HepG2 (cell line): ENCODE measurements around the gene ZNF74. TPM values are rescaled to one million over a fixed set of nuclear protein-coding genes. Genes with fewer than 3 reads are reported as not detected.

ENCODE experiments used
- CHD4 ChIP-seq: fragments of 200-600 bp; sonication (generic); IDR thresholded peaks from 2 replicates; pipeline ENCODE4 v1.7.0; 2017; ENCODE audit warnings: mild to moderate bottlenecking, low read length, borderline replicate concordance
- HIVEP1 ChIP-seq: sonication (generic); formaldehyde crosslinking; IDR thresholded peaks from 2 replicates; pipeline ENCODE4 v1.4.0; 2020; ENCODE audit warnings: mild to moderate bottlenecking, missing genetic modification reagents
- HOXD1 ChIP-seq: sonication (generic); formaldehyde crosslinking; IDR thresholded peaks from 2 replicates; pipeline ENCODE4 v1.5.0; 2020; ENCODE audit warnings: missing genetic modification reagents
- KDM3A ChIP-seq: IDR thresholded peaks from 2 replicates; pipeline ENCODE4 v1.6.1; 2018; ENCODE audit warnings: low read depth, missing compliant biosample characterization
- KLF16 ChIP-seq, 2 experiments: sonication (generic) in 1 of 2; formaldehyde crosslinking in 1 of 2; IDR thresholded peaks; 2 replicates each; pipeline versions ENCODE4 v1.6.1 to v1.8.0; 2016 to 2023; ENCODE audit warnings: missing genetic modification reagents in 2 of 2, missing compliant biosample characterization in 1 of 2
- MAFK ChIP-seq, 2 experiments: IDR thresholded peaks in 1 of 2; conservative IDR thresholded peaks in 1 of 2; 2 replicates each; pipeline ENCODE4 v1.6.1; 2011; ENCODE audit warnings: improper control_type of control experiment in 2 of 2, low read length in 2 of 2
- MAZ ChIP-seq, 2 experiments: sonication (generic) in 1 of 2; formaldehyde crosslinking in 1 of 2; IDR thresholded peaks; 2 replicates each; pipeline versions ENCODE4 v1.5.0 to v1.6.1; 2012 to 2020; ENCODE audit warnings: low read depth in 2 of 2, mild to moderate bottlenecking in 2 of 2, borderline replicate concordance in 1 of 2, improper control_type of control experiment in 1 of 2, low read length in 1 of 2, missing genetic modification reagents in 1 of 2, moderate library complexity in 1 of 2
- MLX ChIP-seq: IDR thresholded peaks from 2 replicates; pipeline ENCODE4 v1.6.1; 2016
- NFE2L2 ChIP-seq: fragments of 150-350 bp; IDR thresholded peaks from 2 replicates; pipeline ENCODE4 v1.6.1; 2014; ENCODE audit warnings: low read length
- NFIC ChIP-seq: IDR thresholded peaks from 2 replicates; pipeline ENCODE4 v1.6.1; 2012; ENCODE audit warnings: mild to moderate bottlenecking, low read length, inconsistent platforms
- PHF8 ChIP-seq: sonication (generic); formaldehyde crosslinking; IDR thresholded peaks from 2 replicates; pipeline ENCODE4 v1.5.0; 2020; ENCODE audit warnings: missing genetic modification reagents
- YEATS2 ChIP-seq: sonication (generic); formaldehyde crosslinking; IDR thresholded peaks from 2 replicates; pipeline ENCODE4 v1.4.0; 2020; ENCODE audit warnings: missing genetic modification reagents, borderline replicate concordance
- ZFP41 ChIP-seq: sonication (generic); formaldehyde crosslinking; IDR thresholded peaks from 2 replicates; pipeline ENCODE4 v1.4.0; 2020; ENCODE audit warnings: mild to moderate bottlenecking, missing genetic modification reagents, borderline replicate concordance
- ZNF138 ChIP-seq: sonication (generic); formaldehyde crosslinking; IDR thresholded peaks from 2 replicates; pipeline ENCODE4 v1.5.0; 2020; ENCODE audit warnings: mild to moderate bottlenecking, low read depth, missing genetic modification reagents
- ZNF251 ChIP-seq: sonication (generic); formaldehyde crosslinking; IDR thresholded peaks from 2 replicates; pipeline ENCODE4 v1.9.0; 2021; ENCODE audit warnings: mild to moderate bottlenecking, missing genetic modification reagents
- ZNF3 ChIP-seq: IDR thresholded peaks from 2 replicates; pipeline ENCODE4 v1.7.0; 2017; ENCODE audit warnings: inconsistent platforms
- ZNF549 ChIP-seq: sonication (generic); formaldehyde crosslinking; IDR thresholded peaks from 2 replicates; pipeline ENCODE4 v1.5.0; 2020; ENCODE audit warnings: missing genetic modification reagents
- polyA plus RNA-seq, 8 experiments: library from polyadenylated mRNA; depleted of rRNA in 3 of 8; stranded (reverse) in 7 of 8; unstranded in 1 of 8; fragments of >200 nt; fragmentation: Illumina TruSeq in 4 of 8; extraction: Trizol in 4 of 8; gene quantifications; 2 replicates each; pipeline versions ENCODE4 v1.2.1 to v1.2.3, GENCODE V29; 2011 to 2016; ENCODE audit warnings: low read depth in 4 of 8, missing spikeins in 1 of 8, mixed read lengths in 1 of 8; ENCODE audit not compliant: insufficient read depth in 1 of 8
- total RNA-seq, 5 experiments: library from RNA; depleted of rRNA; stranded (reverse); fragments of >200 nt; fragmentation: Illumina TruSeq; extraction: Trizol; gene quantifications; 2 replicates each; pipeline ENCODE4 v1.2.3, GENCODE V29; 2016; ENCODE audit warnings: low read depth in 1 of 5
- TF ChIP-seq, protein P1 (sequence below): sonication (generic); formaldehyde crosslinking; IDR thresholded peaks from 2 replicates; pipeline ENCODE4 v1.4.0; 2020; ENCODE audit warnings: missing genetic modification reagents
- TF ChIP-seq, protein P2 (sequence below): sonication (generic); IDR thresholded peaks from 2 replicates; pipeline ENCODE4 v1.6.1; 2016; ENCODE audit warnings: low read depth, borderline replicate concordance
- TF ChIP-seq, protein P3 (sequence below): sonication (generic); formaldehyde crosslinking; IDR thresholded peaks from 2 replicates; pipeline ENCODE4 v1.4.0; 2020; ENCODE audit warnings: missing genetic modification reagents
- TF ChIP-seq, protein P4 (sequence below): sonication (generic); formaldehyde crosslinking; IDR thresholded peaks from 2 replicates; pipeline ENCODE4 v1.5.0; 2020; ENCODE audit warnings: missing genetic modification reagents

Gene ZNF74
- total and polyA plus RNA-seq, 2 of the 13 experiments (the other 11 are each of a cell fraction or from before 2014, with no cell fraction given) = 6.3 to 9.1 TPM

DNA sequence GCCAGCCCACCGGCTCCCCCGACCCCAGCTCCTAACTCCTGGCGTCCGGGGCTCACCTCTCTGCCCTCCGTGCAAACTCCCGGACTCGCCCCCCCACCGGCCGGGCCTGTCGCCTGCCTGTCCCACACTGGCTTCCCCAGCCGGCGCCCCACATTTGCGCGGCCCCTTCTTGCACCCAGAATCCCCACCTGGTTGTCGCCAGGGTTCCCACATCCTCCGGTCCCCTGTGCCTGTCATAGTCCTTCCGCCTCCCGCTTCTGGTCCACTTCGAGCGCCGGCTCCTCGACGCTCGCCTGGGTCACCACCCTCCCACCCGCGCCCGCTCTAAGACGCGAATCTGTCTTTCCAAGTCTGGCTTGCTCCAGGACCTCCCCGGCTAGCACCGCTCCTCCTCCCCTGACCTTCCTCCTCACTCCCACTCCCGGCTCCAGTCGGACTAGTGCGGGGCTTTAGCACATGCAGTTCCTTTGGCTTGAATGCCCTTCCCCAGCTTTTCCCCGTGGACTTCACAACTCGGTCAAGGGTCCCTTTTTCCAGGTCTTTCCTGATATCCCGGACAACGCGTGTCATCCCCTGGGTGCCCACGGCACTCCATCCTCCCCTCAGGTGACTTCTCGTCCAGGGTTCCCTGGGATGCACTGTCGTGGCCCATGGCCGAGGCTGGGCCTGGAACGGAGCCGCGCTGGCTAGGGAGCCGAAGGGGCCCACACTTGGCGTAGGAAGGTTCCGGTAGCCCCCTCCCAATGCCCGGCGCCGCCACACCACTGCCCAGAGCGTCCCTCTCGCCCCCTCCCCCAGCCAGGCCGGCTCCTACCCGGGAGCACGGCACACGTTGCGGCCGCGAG is 43.0 kb downstream of the ZNF74 start (continued):
- TF ChIP-seq NFIC = no peak
- TF ChIP-seq NFE2L2 = no peak
- TF ChIP-seq KDM3A = no peak
- TF ChIP-seq PHF8 (CRISPR knock-in tag) = peak; percentile 41; the same call in 1 of the 2 replicates
- TF ChIP-seq HIVEP1 (CRISPR knock-in tag) = no peak
- no peak for TF ChIP-seq ZNF251 (CRISPR knock-in tag)
- TF ChIP-seq, protein P1, sequence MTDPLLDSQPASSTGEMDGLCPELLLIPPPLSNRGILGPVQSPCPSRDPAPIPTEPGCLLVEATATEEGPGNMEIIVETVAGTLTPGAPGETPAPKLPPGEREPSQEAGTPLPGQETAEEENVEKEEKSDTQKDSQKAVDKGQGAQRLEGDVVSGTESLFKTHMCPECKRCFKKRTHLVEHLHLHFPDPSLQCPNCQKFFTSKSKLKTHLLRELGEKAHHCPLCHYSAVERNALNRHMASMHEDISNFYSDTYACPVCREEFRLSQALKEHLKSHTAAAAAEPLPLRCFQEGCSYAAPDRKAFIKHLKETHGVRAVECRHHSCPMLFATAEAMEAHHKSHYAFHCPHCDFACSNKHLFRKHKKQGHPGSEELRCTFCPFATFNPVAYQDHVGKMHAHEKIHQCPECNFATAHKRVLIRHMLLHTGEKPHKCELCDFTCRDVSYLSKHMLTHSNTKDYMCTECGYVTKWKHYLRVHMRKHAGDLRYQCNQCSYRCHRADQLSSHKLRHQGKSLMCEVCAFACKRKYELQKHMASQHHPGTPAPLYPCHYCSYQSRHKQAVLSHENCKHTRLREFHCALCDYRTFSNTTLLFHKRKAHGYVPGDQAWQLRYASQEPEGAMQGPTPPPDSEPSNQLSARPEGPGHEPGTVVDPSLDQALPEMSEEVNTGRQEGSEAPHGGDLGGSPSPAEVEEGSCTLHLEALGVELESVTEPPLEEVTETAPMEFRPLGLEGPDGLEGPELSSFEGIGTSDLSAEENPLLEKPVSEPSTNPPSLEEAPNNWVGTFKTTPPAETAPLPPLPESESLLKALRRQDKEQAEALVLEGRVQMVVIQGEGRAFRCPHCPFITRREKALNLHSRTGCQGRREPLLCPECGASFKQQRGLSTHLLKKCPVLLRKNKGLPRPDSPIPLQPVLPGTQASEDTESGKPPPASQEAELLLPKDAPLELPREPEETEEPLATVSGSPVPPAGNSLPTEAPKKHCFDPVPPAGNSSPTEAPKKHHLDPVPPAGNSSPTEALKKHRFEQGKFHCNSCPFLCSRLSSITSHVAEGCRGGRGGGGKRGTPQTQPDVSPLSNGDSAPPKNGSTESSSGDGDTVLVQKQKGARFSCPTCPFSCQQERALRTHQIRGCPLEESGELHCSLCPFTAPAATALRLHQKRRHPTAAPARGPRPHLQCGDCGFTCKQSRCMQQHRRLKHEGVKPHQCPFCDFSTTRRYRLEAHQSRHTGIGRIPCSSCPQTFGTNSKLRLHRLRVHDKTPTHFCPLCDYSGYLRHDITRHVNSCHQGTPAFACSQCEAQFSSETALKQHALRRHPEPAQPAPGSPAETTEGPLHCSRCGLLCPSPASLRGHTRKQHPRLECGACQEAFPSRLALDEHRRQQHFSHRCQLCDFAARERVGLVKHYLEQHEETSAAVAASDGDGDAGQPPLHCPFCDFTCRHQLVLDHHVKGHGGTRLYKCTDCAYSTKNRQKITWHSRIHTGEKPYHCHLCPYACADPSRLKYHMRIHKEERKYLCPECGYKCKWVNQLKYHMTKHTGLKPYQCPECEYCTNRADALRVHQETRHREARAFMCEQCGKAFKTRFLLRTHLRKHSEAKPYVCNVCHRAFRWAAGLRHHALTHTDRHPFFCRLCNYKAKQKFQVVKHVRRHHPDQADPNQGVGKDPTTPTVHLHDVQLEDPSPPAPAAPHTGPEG (CRISPR knock-in tag) = no peak
- no peak for TF ChIP-seq YEATS2 (CRISPR knock-in tag)
- TF ChIP-seq MLX = no peak
- TF ChIP-seq HOXD1 = no peak
- no peak for TF ChIP-seq ZFP41 (CRISPR knock-in tag)
- TF ChIP-seq ZNF3 (CRISPR knock-in tag) = no peak
- no peak for TF ChIP-seq ZNF138 (CRISPR knock-in tag)
- TF ChIP-seq, protein P2, sequence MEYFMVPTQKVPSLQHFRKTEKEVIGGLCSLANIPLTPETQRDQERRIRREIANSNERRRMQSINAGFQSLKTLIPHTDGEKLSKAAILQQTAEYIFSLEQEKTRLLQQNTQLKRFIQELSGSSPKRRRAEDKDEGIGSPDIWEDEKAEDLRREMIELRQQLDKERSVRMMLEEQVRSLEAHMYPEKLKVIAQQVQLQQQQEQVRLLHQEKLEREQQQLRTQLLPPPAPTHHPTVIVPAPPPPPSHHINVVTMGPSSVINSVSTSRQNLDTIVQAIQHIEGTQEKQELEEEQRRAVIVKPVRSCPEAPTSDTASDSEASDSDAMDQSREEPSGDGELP = no peak
- TF ChIP-seq ZNF549 (CRISPR knock-in tag) = no peak
- TF ChIP-seq CHD4 = no peak
- TF ChIP-seq, protein P3, sequence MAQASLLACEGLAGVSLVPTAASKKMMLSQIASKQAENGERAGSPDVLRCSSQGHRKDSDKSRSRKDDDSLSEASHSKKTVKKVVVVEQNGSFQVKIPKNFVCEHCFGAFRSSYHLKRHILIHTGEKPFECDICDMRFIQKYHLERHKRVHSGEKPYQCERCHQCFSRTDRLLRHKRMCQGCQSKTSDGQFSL (CRISPR knock-in tag) = peak; percentile 76; the same call in 1 of the 2 replicates
- no peak for TF ChIP-seq MAZ (IDR thresholded peaks at IDR 0.05; ENCODE audit: borderline replicate concordance, low read depth, low read length)
- peak; percentile 32; the same call in 1 of the 2 replicates for TF ChIP-seq MAZ (CRISPR knock-in tag; IDR thresholded peaks at IDR 0.05; ENCODE audit: low read depth)
- TF ChIP-seq KLF16 (CRISPR knock-in tag; IDR thresholded peaks at IDR 0.05) = no peak
- TF ChIP-seq MAFK (conservative IDR thresholded peaks at IDR 0.05 in 1 of 2, IDR thresholded peaks at IDR 0.05 in 1 of 2; ENCODE audit: low read length in 2 of 2) = no peak
- TF ChIP-seq, protein P4, sequence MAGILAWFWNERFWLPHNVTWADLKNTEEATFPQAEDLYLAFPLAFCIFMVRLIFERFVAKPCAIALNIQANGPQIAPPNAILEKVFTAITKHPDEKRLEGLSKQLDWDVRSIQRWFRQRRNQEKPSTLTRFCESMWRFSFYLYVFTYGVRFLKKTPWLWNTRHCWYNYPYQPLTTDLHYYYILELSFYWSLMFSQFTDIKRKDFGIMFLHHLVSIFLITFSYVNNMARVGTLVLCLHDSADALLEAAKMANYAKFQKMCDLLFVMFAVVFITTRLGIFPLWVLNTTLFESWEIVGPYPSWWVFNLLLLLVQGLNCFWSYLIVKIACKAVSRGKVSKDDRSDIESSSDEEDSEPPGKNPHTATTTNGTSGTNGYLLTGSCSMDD = no peak
